ENCODE results near the gene TSPAN4.
A peak's percentile ranks its signal among the peaks of the same experiment; 100 is the strongest.

TSPAN4 gene

DNA sequence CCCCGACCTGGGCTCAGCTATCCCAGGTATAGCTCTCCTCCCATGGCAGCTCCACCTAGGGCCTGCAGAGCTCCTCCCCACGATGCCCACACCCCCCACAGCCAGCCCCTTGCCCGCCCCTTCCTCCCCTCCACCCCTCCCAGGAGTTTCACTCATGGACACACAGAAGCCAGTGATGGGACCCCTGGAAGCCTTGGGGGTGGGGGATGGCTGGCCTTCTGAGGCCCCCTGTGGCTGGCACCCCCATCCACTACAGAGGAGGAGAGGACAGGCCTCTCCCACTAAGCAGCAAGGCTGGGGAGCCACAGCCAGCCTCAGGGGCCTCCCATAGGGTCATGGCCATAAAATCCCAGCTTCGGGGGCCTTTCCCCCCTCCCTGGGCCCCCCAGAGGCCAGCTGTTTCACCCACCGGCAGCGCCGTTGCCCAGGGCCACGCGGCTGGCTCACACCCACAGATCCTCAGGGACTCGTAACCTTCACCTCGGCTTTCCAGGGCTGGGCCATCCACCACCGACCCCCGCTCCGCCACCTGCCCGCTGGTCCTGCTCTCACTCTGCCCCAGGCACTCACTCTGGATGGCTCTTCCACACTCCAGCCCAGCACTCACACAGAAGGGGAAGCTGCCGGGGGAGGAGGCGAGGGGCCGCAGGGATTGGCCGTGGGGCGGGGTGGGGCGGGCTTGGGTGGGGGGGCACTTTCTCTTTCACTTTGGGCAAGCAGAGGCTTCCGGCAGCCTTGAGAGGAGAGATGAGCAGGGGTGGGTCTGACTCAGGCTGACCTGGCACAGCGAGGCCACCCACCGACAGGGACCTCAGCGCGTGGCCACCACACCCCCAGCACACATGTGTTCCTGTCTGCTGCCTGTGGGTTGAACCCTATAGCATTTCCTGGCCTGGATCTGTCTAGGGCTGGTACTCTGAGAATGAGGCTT is 46.8 kb upstream of the TSPAN4 start:
- TF ChIP-seq, protein P1, sequence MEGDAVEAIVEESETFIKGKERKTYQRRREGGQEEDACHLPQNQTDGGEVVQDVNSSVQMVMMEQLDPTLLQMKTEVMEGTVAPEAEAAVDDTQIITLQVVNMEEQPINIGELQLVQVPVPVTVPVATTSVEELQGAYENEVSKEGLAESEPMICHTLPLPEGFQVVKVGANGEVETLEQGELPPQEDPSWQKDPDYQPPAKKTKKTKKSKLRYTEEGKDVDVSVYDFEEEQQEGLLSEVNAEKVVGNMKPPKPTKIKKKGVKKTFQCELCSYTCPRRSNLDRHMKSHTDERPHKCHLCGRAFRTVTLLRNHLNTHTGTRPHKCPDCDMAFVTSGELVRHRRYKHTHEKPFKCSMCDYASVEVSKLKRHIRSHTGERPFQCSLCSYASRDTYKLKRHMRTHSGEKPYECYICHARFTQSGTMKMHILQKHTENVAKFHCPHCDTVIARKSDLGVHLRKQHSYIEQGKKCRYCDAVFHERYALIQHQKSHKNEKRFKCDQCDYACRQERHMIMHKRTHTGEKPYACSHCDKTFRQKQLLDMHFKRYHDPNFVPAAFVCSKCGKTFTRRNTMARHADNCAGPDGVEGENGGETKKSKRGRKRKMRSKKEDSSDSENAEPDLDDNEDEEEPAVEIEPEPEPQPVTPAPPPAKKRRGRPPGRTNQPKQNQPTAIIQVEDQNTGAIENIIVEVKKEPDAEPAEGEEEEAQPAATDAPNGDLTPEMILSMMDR (IDR thresholded peaks at IDR 0.05; ENCODE audit: control extremely low read depth, extremely low read depth, low read depth, missing control alignments), result no peak
- DNase-seq (ENCODE audit: extremely low spot score), result peak; percentile 93
- CTCF ChIA-PET, result interaction anchor here (1.0 to 2.4 kb wide), 9 partner anchors 12 to 277 kb away, joined by 3 to 12 read pairs (median 3); partner anchors contain the start of gene RPLP2
- POLR2A ChIA-PET, result interaction anchor here (0.8 to 1.2 kb wide), 3 partner anchors 13 to 100 kb away, joined by 3 to 4 read pairs (median 3); partner anchors contain the start of genes PNPLA2 and TMEM80

DNA sequence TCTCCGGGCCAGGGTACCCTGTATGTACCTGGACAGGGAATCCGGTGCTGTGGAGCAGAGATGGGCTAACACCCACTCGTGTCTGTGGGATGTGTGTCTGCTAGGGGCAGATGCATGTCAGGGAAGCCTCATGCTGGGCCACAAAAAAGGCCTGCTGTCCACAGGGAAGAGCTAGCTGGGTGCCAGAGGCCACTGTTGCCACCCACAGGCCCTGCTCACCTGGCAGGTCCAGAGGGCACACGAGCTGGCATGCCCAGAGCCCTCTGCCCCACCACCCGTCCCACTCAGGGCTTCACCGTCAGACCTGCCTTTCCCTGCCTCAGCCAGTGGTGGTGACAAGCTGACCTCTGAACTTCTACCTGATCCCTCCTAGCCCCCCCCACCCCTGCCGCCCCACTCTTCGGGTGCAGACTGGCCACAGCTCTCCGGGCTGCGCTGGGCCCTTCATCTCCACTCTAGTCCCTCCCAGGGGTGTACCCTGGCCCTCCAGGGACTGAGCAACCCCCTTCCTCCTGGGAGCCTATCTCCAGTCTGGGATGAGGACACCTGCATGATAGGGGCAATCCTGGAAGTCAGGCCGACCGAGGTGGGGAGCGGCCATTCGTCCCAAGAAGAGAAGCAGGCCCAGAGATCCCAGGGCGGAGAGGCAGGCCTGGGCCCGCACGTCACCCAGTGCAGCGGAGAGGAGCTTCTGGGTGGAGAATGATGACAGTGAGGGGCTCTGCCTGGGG is 45.9 kb upstream of the TSPAN4 start:
- CTCF ChIA-PET, result interaction anchor here (1.0 to 2.4 kb wide), 8 partner anchors 12 to 242 kb away, joined by 3 to 12 read pairs (median 3); partner anchors contain the start of genes DEAF1, RPLP2 and TMEM80
- TF ChIP-seq, protein P1 (IDR thresholded peaks at IDR 0.05; ENCODE audit: control extremely low read depth, extremely low read depth, low read depth, missing control alignments), result no peak
- POLR2A ChIA-PET, result interaction anchor here (0.6 to 1.2 kb wide), 5 partner anchors 12 to 584 kb away, joined by 3 to 5 read pairs (median 3); partner anchors contain the start of gene PNPLA2
- DNase-seq (ENCODE audit: extremely low spot score), result no peak

DNA sequence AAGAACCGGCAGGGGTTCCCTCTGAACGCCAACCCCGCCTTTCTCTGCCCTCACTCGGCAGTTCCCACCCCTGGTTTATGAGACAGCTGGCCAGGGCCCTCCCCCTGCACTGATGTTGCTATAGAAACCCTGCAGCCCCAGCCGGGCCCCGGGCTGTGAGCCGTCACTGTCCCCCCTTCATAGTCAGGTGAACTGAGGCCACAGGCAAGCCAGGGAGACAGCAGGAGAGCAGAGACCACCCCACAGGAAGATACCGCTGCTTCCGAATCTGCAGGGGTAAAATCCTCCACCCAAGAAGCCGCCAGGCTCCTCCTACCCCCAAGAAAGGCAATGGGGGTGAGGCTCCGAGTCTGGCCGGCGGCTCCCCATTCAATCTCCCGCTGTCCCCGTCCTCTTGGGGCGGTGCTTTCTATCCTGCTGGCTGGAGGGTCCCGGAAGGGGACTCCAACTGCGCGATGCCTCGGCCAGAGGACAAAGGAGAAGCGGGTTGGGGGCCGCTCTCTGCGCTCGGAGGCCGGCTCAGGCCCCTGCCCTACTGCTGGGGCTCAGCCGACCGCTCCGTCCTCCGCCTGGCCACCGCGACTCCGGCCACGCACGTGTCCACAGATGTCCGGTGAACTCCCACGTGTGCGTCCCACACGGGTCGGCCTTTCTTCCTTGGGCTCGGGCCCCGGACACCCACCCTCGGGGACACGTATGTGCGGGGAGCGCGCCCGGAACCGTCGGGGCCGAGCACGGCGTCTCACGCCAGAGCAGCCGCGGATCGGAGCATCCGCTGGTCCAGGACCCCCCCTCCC is 45.2 kb upstream of the TSPAN4 start:
- CTCF ChIA-PET, result interaction anchor here (1.0 to 2.4 kb wide), 6 partner anchors 11 to 102 kb away, joined by 3 to 12 read pairs (median 4); partner anchors contain the start of genes DEAF1, RPLP2 and TMEM80
- TF ChIP-seq, protein P1 (IDR thresholded peaks at IDR 0.05; ENCODE audit: control extremely low read depth, extremely low read depth, low read depth, missing control alignments), result no peak
- POLR2A ChIA-PET, result interaction anchor here (0.6 to 1.2 kb wide), 4 partner anchors 13 to 585 kb away, joined by 3 to 5 read pairs (median 4); partner anchors contain the start of gene PNPLA2
- DNase-seq (ENCODE audit: extremely low spot score), result peak; percentile 85

DNA sequence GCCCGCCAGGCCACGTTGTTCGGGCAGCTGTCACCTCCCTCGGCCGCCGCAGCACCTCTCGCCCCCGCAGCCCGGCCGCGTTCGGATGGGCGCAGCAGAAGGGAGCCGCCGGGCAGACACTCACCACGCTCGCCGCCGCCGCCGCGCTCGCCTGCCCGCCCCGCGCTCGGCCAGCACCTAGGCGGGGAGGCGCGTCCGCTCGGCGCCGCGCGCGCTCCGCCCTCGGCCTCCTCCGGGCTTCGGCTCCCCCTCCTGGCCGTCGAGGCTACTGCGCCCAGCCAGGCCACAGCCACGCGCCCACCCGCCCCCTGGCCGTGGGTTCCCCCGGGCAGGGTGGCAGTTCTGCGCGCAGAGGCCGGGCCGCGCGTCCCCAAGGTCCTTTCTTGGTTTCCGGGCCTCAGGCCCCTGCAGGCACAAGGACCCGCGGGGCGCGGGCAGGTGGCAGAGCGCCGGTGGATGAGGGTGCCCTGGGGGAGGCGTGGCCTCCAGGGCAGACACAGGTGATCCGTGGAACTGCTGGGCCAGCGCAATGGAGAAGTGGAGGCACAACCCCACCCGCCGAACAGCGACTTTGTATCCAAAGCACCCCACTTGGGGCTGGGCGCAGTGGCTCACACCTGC is 44.4 kb upstream of the TSPAN4 start, which contains the start of gene SLC25A22:
SLC25A22 (minus strand) TSS at position 189 of the 621 bp plus-strand sequence. CDS start 3,275 bp downstream, outside the sequence.
- ChIA-PET CTCF (interaction anchor here (1.0 to 1.2 kb wide), 3 partner anchors 11 to 102 kb away, joined by 3 to 6 read pairs (median 4); partner anchors contain the start of genes RPLP2 and TMEM80), POLR2A (no interaction called here)
- TF ChIP-seq, protein P1 (IDR thresholded peaks at IDR 0.05; ENCODE audit: control extremely low read depth, extremely low read depth, low read depth, missing control alignments), result peak; percentile 84
- peak; percentile 93 for DNase-seq (ENCODE audit: extremely low spot score)

DNA sequence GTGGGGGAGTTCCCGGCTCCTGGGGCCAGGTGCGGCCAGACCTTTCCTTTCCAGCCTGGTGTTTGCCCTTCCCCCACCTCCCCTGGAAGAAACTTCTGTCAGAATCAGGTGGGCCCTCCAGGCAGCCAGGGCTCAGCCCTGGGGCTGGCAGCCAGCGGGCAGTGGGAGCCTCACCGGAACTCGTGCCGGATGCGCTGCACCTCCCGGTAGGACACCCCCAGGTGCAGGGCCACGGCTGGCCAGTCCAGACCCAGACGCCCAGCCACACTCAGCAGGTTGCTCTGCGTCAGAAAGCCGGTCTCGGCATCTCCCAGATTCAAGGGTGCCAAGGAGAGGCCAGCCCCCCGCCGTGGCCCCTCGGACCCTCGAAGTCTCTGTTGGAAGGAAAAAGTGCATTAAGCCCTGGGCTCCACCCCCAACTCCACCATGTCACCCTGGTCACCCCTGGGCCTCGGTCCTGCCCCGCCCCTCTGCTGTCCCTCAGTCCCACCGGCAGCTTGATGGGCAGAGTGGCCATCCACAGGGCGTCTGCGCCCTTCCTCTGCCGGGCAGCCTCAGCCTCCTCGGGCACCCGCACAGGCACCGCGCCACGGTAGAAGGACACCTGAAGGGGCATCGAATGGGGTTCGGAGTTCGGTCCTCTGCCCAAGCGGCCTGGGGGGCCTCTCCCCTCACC is 42.9 kb upstream of the TSPAN4 start:
- TF ChIP-seq, protein P1 (IDR thresholded peaks at IDR 0.05; ENCODE audit: control extremely low read depth, extremely low read depth, low read depth, missing control alignments), result no peak
- no peak for DNase-seq (ENCODE audit: extremely low spot score)
- POLR2A ChIA-PET, result no interaction called here
- CTCF ChIA-PET, result interaction anchor here (1.0 to 2.0 kb wide), 3 partner anchors 9 to 104 kb away, joined by 4 to 6 read pairs (median 5); partner anchors contain the start of genes PNPLA2, RPLP2 and TMEM80

Measured in GM10248 (cell line).